Measurements from ENCODE around the gene NFIC.

Gene NFIC

GRCh38 chr19:3455393-3455955, 89.1 kb downstream of the NFIC start:
- no peak for DNase-seq

GRCh38 chr19:3455960-3456601, 89.7 kb downstream of the NFIC start:
- DNase-seq = no peak

- no peak for DNase-seq
Observed at GRCh38 chr19:3456925-3457527, 90.6 kb downstream of the NFIC start.

- no peak for DNase-seq
Observed at GRCh38 chr19:3457528-3458228, 91.3 kb downstream of the NFIC start.

- DNase-seq = no peak
Observed at GRCh38 chr19:3458229-3459088, 92.1 kb downstream of the NFIC start.

- DNase-seq = no peak
Observed at GRCh38 chr19:3459089-3459881, 92.9 kb downstream of the NFIC start.

- DNase-seq = no peak
Observed at GRCh38 chr19:3459965-3460582, 93.7 kb downstream of the NFIC start.

GRCh38 chr19:3462991-3463713, 96.8 kb downstream of the NFIC start:
- no peak for DNase-seq

- no peak for DNase-seq
Observed at GRCh38 chr19:3463714-3464586, 97.6 kb downstream of the NFIC start.

GRCh38 chr19:3464587-3465235, 98.3 kb downstream of the NFIC start:
- no peak for DNase-seq

GRCh38 chr19:3465552-3465951, 99.2 kb downstream of the NFIC start:
- DNase-seq = no peak

- DNase-seq = no peak
Observed at GRCh38 chr19:3466635-3467034, 100.3 kb downstream of the NFIC start.

GRCh38 chr19:3467437-3468198, 101.2 kb downstream of the NFIC start:
- DNase-seq = no peak

GRCh38 chr19:3468211-3468610, 101.8 kb downstream of the NFIC start:
- DNase-seq = no peak

GRCh38 chr19:3469638-3470499, 103.5 kb downstream of the NFIC start:
- DNase-seq = no peak

GRCh38 chr19:3470500-3471128, 104.2 kb downstream of the NFIC start:
- DNase-seq = no peak

Measured in T-helper 9 cell (primary cell).